Measurements from ENCODE around the gene SUCO.

- TF ChIP-seq POLR2A (IDR thresholded peaks at IDR 0.05; ENCODE audit: borderline replicate concordance, extremely low read depth, insufficient read depth, insufficient read length) (no peak), CTCF (IDR thresholded peaks at IDR 0.05 in 2 of 3, conservative IDR thresholded peaks at IDR 0.05 in 1 of 3; ENCODE audit: borderline replicate concordance in 1 of 3, insufficient read depth in 1 of 3, low read depth in 2 of 3, low read length in 2 of 3) (no peak)
These were observed 34.1 kb upstream of the SUCO start for GRCh38 chr1:172498857-172499256.

Measured in HCT116 (cell line).